ENCODE data around the gene ARL15.

DNA sequence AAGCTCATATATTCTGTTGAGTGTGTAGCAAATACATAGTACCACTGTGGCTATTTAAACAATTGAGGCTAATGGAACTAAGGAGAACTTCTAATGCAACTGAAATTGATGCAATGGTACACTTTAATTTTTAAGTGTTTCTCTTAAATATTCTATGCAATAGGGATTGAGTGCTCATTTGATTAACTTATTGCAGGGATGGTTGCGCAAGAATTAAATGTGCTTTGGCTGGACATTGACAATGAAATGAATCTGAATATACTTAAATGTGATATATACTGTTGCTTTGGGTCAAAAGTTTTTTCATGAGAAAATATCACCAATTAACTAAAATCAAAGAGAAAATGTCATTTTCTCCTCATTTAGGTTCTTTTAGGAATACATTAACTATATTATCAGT, 227.1 kb downstream of the ARL15 start:
- no peak for TF ChIP-seq CTCF (IDR thresholded peaks at IDR 0.05; ENCODE audit: low read depth, low read length)
- TF ChIP-seq POLR2A (IDR thresholded peaks at IDR 0.05; ENCODE audit: extremely low read depth, insufficient read length): no peak
